Brain microvascular endothelial cell (primary cell): ENCODE data around the gene RIMBP2.

Experiments used
- DNase-seq: peaks from one replicate; pipeline ENCODE4 v3.0.0-alpha.2; 2020
- H3K27ac ChIP-seq: fragments of 250-450 bp; sonication (Bioruptor Pico); 2 replicates; pipeline ENCODE4 v1.5.1; 2020; ENCODE audit warnings: mild to moderate bottlenecking, moderate library complexity
- H3K27me3 ChIP-seq: fragments of 250-450 bp; sonication (Bioruptor Pico); replicated peaks from 2 replicates; pipeline ENCODE4 v1.5.1; 2020; ENCODE audit warnings: mild to moderate bottlenecking
- H3K36me3 ChIP-seq: fragments of 250-450 bp; sonication (Bioruptor Pico); replicated peaks from 2 replicates; pipeline ENCODE4 v1.5.1; 2020; ENCODE audit warnings: mild to moderate bottlenecking
- H3K4me3 ChIP-seq: 2 replicates; pipeline ENCODE4 v1.5.1; 2011; ENCODE audit warnings: low read depth, mild to moderate bottlenecking, control low read depth, low read length, moderate library complexity
- in situ Hi-C: cut with HindIII; loops from 2 replicates; pipeline ENCODE4 v1.10.0; 2017; ENCODE audit warnings: low sequenced_read_pairs, low pct_ligation_motif_present
- TF ChIP-seq, protein P1 (sequence below): IDR thresholded peaks from 2 replicates; pipeline ENCODE4 v1.5.1; 2011; ENCODE audit warnings: low read depth, mild to moderate bottlenecking, moderate library complexity, low read length, control low read depth, inconsistent platforms; ENCODE audit errors: missing control alignments

Gene RIMBP2

DNA sequence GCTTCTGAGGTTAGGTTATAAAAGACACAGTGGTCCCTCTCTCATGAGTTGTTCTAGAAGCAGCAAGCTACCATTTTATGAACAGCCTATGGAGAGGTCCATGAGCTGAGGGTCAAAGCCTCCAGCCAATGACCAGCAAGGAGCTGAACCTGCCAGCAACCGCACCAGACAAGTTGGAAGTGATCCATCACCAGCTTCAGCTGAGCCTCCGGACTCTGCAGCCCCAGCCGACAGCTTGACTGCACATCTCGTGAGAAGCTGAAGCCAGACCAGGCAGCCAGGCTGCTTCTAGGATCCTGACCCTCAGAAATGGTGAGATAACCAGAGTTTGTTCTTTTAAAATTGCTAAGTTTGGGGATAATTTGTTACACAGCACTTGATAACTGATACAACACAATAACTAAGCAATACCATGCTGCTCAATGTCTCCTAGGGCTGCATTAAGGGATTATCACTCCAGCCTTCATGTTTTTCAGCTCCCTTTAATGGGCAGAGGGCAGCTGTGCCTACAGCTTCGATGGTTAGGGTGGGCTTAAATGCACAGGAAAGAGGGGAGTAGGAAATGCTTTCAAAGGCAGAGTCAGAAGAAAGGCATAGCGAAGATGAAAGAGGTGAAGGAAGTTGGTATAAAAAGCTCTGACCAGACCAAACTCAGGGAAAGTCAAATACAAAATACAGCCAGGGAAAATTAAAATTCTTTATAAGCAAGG, 149.5 kb downstream of the RIMBP2 start:
- DNase-seq = no peak
- Histone ChIP-seq H3K27ac (no peak overlapping the region), H3K4me3 (no peak overlapping the region), H3K27me3 (no peaks in the 10 kb centered on the region), H3K36me3 (no peaks in the 10 kb centered on the region)
- TF ChIP-seq, protein P1, sequence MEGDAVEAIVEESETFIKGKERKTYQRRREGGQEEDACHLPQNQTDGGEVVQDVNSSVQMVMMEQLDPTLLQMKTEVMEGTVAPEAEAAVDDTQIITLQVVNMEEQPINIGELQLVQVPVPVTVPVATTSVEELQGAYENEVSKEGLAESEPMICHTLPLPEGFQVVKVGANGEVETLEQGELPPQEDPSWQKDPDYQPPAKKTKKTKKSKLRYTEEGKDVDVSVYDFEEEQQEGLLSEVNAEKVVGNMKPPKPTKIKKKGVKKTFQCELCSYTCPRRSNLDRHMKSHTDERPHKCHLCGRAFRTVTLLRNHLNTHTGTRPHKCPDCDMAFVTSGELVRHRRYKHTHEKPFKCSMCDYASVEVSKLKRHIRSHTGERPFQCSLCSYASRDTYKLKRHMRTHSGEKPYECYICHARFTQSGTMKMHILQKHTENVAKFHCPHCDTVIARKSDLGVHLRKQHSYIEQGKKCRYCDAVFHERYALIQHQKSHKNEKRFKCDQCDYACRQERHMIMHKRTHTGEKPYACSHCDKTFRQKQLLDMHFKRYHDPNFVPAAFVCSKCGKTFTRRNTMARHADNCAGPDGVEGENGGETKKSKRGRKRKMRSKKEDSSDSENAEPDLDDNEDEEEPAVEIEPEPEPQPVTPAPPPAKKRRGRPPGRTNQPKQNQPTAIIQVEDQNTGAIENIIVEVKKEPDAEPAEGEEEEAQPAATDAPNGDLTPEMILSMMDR = no peak
- in situ Hi-C loops = no loop called here

DNA sequence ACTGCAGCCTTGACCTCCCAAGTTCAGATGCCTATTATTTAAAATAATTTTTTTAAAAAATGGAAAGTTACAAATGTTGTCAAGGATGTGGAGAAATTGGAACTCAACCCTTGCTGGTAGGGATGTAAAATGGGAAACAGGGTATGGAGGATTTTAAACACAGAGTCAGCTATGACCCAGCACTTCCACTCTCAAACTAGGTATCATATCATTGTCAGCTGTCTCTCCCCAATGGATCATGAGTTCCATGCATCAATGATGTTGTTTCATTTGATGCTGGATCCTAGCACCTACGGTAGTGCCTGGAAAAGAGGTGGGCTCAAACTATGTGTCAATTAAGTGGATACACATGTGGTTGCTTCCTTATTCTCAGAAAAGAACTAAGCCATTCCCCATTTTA, 150.9 kb downstream of the RIMBP2 start:
- no peak overlapping the region for H3K27ac ChIP-seq
- no peak for DNase-seq
- no peaks in the 10 kb centered on the region for H3K36me3 ChIP-seq
- H3K4me3 ChIP-seq = no peak overlapping the region
- TF ChIP-seq, protein P1 = no peak
- in situ Hi-C loops = no loop called here
- no peaks in the 10 kb centered on the region for H3K27me3 ChIP-seq

DNA sequence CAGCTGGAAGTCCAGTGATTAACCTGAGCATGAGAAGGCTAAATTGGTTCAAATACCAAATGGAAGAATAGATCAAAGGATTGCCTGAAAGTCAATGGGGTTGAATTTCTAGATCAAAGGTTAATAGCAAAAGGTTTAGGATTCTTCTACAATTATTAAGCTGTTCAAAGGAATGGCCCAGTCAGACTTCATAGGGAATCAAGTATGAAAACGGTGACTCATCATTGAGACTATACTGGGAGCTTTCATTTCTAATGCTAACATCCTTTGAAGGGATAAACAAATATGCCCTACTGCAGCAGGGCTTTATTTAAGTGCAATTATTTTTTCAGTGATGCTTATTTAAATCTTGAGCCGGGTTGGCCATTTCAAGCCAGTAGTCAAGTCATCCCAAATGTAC, 152.8 kb downstream of the RIMBP2 start:
- in situ Hi-C loops = no loop called here
- Histone ChIP-seq H3K27me3 (no peaks in the 10 kb centered on the region), H3K27ac (no peak overlapping the region), H3K4me3 (no peak overlapping the region), H3K36me3 (no peaks in the 10 kb centered on the region)
- TF ChIP-seq, protein P1 = no peak
- no peak for DNase-seq

DNA sequence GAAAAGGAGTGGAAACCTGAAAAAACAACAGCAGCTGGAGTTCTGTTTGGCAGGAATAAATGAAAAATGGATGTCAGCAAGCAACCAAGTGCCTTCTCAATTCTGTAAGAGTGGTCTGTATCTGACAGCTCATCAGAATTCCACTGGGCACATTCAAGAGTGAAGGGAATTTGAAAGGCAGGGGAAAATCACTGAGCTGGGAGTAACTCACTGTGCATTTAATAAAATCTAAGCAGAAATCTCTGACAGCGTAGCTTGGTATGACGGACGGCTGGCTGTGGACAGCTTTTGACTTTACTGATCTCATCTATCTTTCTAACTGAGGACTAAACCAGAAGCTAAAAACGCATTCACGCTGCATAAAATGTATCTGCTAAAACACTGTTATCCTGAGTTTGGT, 153.4 kb downstream of the RIMBP2 start:
- Histone ChIP-seq H3K27ac (no peak overlapping the region), H3K27me3 (no peaks in the 10 kb centered on the region), H3K4me3 (no peak overlapping the region), H3K36me3 (no peaks in the 10 kb centered on the region)
- in situ Hi-C loops = no loop called here
- DNase-seq = no peak
- TF ChIP-seq, protein P1 = no peak

DNA sequence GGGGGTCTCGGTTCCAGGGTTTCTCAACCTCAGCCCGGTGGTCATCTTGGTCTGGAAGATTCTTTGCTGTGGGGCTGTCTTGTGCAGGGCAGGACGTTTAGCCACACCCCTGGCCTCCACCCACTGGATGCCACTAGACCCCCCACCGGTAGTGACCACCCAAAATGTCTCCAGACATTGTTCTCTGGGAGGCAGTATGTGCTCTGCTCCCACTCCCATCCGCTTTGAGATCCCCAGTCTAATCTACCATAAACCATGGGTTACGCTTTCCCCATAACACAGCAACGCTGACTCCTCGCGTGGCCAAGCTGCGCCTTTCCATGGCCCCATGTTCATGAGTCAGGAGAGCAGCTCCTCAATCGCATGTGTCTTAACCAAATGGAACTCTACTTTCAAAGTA, 155.8 kb downstream of the RIMBP2 start:
- Histone ChIP-seq H3K36me3 (no peaks in the 10 kb centered on the region), H3K4me3 (no peak overlapping the region), H3K27ac (no peak overlapping the region), H3K27me3 (no peaks in the 10 kb centered on the region)
- TF ChIP-seq, protein P1 = no peak
- in situ Hi-C loops = no loop called here
- no peak for DNase-seq

DNA sequence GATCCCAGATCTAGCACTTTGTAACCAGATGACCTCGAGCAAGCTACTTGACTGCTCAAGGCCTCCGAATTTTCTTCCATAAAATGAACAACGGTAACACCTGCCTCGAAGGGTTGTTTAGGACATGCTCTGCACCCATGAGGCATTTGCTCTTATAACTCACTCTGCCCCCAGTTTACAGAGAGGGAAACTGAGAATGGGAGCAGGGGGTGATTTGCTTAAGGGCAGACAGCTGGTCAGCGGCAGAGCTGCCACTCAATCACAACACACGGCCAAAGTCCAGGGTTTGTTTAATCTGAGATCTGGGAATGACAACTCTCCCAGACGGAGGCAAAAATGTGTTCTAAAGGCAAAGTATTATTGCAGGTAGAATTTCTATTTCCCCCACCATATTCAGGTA, 156.3 kb downstream of the RIMBP2 start:
- Histone ChIP-seq H3K27me3 (no peaks in the 10 kb centered on the region), H3K36me3 (no peaks in the 10 kb centered on the region), H3K4me3 (no peak overlapping the region), H3K27ac (no peak overlapping the region)
- TF ChIP-seq, protein P1 = no peak
- in situ Hi-C loops = no loop called here
- no peak for DNase-seq
